DOHH2 (cell line): ENCODE results near the gene TXNL4B.

Experiments used
- EZH2phosphoT487 ChIP-seq: fragments of 200-600 bp; sonication (generic); IDR thresholded peaks from 2 replicates; pipeline ENCODE4 v1.6.1; 2017; ENCODE audit warnings: borderline replicate concordance, mild to moderate bottlenecking, antibody characterized with exemption, low read length, moderate library complexity, mixed read lengths
- TF ChIP-seq, protein P1 (sequence below): fragments of 200-600 bp; sonication (generic); IDR thresholded peaks from one replicate; pipeline ENCODE4 v1.5.1; 2014; ENCODE audit warnings: antibody characterized with exemption, mild to moderate bottlenecking, low read depth, low read length; ENCODE audit not compliant: poor library complexity, severe bottlenecking

DNA sequence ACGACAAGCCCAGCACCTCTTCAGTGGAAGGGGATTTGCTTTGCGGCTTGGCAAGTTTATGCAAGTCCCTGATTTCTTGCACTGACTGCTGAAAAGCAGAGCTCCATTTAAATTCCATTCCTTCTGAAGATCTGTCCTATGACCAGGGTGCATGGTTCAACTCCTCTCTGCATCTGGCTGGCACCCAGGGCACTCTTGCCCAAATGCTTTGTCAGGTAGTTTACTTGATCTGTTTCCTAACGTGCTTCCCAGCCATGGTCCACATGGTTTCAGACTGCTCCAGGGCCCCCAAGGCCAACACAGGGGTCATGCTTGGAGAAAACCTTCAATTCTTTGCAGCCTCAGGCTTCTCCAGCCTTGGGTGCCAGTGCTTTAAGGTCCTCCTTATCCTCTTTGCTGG is 50.4 kb downstream of the TXNL4B start:
- TF ChIP-seq EZH2phosphoT487: no peak
- TF ChIP-seq, protein P1, sequence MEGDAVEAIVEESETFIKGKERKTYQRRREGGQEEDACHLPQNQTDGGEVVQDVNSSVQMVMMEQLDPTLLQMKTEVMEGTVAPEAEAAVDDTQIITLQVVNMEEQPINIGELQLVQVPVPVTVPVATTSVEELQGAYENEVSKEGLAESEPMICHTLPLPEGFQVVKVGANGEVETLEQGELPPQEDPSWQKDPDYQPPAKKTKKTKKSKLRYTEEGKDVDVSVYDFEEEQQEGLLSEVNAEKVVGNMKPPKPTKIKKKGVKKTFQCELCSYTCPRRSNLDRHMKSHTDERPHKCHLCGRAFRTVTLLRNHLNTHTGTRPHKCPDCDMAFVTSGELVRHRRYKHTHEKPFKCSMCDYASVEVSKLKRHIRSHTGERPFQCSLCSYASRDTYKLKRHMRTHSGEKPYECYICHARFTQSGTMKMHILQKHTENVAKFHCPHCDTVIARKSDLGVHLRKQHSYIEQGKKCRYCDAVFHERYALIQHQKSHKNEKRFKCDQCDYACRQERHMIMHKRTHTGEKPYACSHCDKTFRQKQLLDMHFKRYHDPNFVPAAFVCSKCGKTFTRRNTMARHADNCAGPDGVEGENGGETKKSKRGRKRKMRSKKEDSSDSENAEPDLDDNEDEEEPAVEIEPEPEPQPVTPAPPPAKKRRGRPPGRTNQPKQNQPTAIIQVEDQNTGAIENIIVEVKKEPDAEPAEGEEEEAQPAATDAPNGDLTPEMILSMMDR: no peak
